Skeletal muscle satellite cell (primary cell): ENCODE results near the gene P3R3URF.

Experiments used
- H3K27me3 ChIP-seq: 2 replicates; pipeline ENCODE4 v1.7.0; 2013; ENCODE audit warnings: low read length; ENCODE audit not compliant: control insufficient read depth, insufficient read depth
- H3K36me3 ChIP-seq: 2 replicates; pipeline ENCODE4 v1.7.0; 2013; ENCODE audit warnings: mild to moderate bottlenecking, control low read depth, low read length; ENCODE audit not compliant: insufficient read depth
- H3K4me1 ChIP-seq: 2 replicates; pipeline ENCODE4 v1.7.0; 2013; ENCODE audit warnings: low read length; ENCODE audit not compliant: control insufficient read depth, insufficient read depth
- H3K4me2 ChIP-seq: 2 replicates; pipeline ENCODE4 v1.7.0; 2013; ENCODE audit warnings: mild to moderate bottlenecking, low read length
- H3K4me3 ChIP-seq: 2 replicates; pipeline ENCODE4 v1.7.0; 2013; ENCODE audit warnings: low read length
- H3K9ac ChIP-seq: 2 replicates; pipeline ENCODE4 v1.7.0; 2013; ENCODE audit warnings: mild to moderate bottlenecking, low read depth, low read length, moderate library complexity
- H3K9me3 ChIP-seq: replicated peaks from 2 replicates; pipeline ENCODE4 v1.7.0; 2013; ENCODE audit warnings: mild to moderate bottlenecking, control low read depth, low read length

Gene P3R3URF

DNA sequence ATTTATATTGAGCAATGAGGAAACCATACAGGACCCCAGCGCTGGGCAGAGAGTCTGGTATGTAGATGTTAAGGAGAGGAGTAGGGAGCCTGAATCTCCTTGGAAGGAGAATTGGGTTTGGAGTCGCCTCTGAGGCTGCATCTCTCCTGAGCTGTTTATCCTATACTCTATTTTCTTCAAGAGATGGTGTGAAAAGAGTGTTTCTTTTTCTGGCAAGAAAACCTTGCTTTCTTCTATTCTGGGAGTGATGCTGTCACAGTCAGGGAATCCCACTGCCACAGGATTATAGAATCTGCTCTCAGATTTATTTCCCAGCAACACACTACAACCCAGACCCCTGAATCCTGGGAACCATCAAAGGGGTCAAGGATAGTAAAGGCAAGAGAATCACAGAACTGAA is 30.1 kb upstream of the P3R3URF start:
- Histone ChIP-seq H3K4me1 (peaks cover 20% of the 10 kb centered on the region), H3K9ac (no peak overlapping the region), H3K4me3 (no peak overlapping the region), H3K4me2 (no peak overlapping the region), H3K27me3 (no peaks in the 10 kb centered on the region), H3K9me3 (no peaks in the 10 kb centered on the region), H3K36me3 (no peaks in the 10 kb centered on the region)

DNA sequence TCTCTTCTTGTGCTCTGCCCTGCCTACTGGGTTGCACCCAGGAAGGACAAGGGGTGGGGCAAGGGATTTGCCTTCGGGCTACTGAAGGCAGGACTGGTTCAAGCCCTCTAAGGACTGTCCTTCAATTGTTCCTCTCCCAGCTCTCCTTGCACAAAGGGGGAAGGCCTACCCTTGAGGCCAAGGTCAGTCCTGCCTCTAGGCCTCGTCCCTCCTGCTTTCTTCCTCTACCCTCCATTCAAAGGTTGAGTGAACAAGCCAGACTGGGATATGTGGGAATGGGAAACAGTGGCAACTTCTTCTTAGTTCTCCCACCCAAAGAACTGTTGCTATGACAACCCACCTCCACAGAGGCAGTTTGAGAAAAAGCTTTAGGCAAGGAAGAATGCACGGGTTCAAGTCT is 29.5 kb upstream of the P3R3URF start:
- peaks cover 20% of the 10 kb centered on the region for H3K4me1 ChIP-seq
- no peaks in the 10 kb centered on the region for H3K36me3 ChIP-seq
- no peak overlapping the region for H3K4me3 ChIP-seq
- H3K27me3 ChIP-seq, result no peaks in the 10 kb centered on the region
- no peak overlapping the region for H3K9ac ChIP-seq
- no peaks in the 10 kb centered on the region for H3K9me3 ChIP-seq
- peak overlapping the region; percentile 95 for H3K4me2 ChIP-seq

DNA sequence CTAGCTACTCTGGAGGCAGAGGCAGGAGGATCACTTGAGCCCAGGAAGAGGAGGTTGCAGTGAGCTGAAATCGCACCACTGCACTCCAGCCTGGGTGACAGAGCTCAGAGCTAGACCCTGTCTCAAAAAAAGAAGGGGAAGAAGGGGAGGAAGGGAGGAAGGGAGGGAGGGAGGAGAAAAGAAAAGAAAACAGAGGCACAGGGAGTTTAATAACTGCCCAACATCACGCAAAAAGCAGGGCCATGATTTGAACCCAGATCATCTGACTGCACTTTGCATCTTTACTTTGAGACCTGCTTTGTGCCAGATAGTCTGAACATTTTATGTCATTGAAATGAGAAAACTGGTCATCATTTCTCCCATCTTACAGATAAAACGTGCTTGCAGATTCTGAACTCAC is 28.9 kb upstream of the P3R3URF start:
- H3K4me3 ChIP-seq, result no peak overlapping the region
- no peaks in the 10 kb centered on the region for H3K36me3 ChIP-seq
- H3K4me1 ChIP-seq, result peaks cover 20% of the 10 kb centered on the region
- no peaks in the 10 kb centered on the region for H3K27me3 ChIP-seq
- peak overlapping the region; percentile 95 for H3K4me2 ChIP-seq
- H3K9ac ChIP-seq, result no peak overlapping the region
- H3K9me3 ChIP-seq, result no peaks in the 10 kb centered on the region

DNA sequence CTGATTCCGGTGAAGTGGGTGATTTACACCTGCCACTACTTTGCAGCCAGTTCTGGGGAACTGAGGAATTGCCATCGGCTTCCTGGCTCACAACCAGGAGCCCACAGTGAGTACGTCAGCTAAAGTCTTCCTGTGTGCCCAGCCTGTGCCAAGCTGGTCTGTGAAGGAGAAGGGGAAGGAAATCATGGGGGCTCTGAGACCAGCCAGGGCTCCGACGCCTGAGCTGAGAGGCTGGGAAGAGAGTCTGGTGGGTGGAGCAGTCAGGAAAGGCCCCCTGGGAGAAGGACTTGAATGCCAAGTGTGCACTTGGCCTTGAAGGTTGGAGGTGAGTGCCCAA is 28.1 kb upstream of the P3R3URF start:
- Histone ChIP-seq H3K4me3 (peak overlapping the region; percentile 83), H3K36me3 (no peaks in the 10 kb centered on the region), H3K9ac (peak overlapping the region; percentile 77), H3K9me3 (no peaks in the 10 kb centered on the region), H3K27me3 (no peaks in the 10 kb centered on the region), H3K4me2 (peak overlapping the region; percentile 95), H3K4me1 (peaks cover 20% of the 10 kb centered on the region)

DNA sequence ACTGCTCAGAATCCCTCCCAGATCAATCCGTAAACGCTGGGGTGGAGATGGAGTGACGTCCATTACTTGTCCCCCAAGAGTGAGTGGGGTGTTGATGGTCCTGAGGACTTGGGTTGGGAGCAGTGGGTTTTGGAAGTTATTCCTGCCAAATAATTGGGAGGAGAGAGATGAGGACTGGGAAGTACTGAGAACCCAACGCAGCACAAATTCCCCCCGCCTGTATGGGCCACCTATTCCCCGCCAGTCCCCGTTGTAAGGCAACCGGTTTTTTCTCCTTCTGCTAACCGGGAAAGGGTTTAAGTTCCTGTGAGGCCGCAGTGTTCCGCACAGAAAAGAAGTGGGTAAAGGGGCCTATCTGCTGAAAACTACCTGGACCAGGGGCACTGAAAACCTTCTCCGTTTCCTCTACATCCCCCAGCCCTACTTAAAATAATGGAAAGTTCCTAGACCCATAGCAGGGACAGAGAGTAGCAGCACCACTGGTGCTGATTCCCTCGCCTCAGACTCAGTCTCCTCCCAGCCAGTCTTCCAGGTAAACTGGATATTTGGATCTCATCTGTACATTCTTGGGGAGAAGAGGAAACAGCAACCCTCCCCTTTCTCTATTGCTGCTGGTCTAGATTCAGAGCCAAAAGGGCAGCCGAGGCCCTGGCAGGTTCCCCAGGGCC is 27.6 kb upstream of the P3R3URF start:
- peak overlapping the region; percentile 83 for H3K4me3 ChIP-seq
- no peaks in the 10 kb centered on the region for H3K36me3 ChIP-seq
- H3K4me2 ChIP-seq, result peak overlapping the region; percentile 95
- H3K9me3 ChIP-seq, result no peaks in the 10 kb centered on the region
- H3K27me3 ChIP-seq, result no peaks in the 10 kb centered on the region
- peak overlapping the region; percentile 77 for H3K9ac ChIP-seq
- peaks cover 24% of the 10 kb centered on the region for H3K4me1 ChIP-seq

DNA sequence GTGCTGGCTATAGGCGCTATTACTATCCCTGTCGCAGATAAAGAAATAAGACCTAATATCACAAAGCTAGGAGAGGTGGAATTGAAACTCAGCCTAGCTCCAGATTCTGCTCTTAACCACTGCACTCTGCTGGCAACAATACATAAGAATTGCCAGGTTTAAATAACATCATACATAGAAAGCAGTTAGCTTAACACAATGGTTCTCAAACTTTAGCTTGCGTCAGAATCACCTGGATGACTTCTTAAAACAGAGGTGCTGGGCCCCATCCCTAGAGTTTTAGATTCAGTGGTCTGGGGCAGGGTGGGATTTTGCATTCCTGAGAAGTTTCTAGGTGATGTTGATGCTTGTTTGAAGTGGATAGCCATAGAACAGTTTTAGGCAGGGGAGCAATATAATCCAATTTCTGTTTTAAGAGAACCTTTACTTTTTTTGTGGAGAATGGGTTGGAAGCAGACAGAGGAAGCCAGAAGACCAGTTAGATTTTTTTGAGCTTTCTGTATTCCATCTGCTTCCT is 23.0 kb upstream of the P3R3URF start:
- Histone ChIP-seq H3K9me3 (no peaks in the 10 kb centered on the region), H3K36me3 (peaks cover 27% of the 10 kb centered on the region), H3K27me3 (no peaks in the 10 kb centered on the region), H3K4me3 (no peak overlapping the region), H3K9ac (no peak overlapping the region), H3K4me2 (peak overlapping the region; percentile 92), H3K4me1 (peaks cover 20% of the 10 kb centered on the region)

DNA sequence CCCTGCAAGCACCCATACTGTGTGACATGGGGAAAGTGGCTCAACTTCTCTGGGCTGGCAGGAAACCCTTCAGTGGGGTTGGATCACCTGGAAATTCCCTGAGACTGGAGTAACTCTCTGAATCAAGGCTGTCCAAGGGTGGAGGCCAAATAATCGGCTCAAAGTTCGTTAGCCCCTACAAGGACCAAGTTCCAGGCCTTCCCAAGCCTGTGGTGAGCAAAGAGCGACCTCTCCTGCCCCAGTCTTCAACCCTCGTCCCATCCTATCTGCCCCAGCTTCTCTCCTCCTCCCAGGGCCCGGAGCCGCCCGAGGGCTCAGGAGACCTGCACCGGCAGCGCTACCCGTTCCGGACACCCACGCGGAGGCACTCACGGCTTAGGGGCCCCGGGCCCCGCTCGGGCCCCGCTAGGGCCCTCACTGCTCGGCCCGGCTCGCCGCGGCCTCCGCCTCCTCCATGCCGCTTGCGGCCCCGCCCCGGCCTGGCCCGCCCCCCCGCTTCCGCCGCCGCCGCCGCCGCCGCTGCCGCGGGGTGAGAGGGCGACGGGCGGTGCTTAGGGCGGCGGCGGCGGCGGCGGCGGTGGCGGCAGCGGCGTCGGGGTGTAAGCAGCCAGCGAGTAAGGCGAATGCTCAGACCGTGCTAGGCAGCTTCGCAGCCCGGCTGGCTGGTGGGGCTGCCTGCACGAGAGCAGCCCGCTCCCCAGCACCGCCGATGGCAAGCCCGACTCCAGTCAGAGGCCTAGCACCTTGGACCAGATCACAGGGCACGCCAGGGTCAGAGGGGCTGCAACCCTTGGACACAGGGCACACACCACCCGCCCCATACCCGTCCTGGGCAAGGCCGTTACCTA is 21.9 kb upstream of the P3R3URF start, which contains the start of gene POMGNT1:
Gene POMGNT1, minus strand, starts transcription at position 471 of the 848 bp plus-strand sequence. CDS start 613 bp downstream, outside the sequence.
- peaks cover 38% of the 10 kb centered on the region for H3K36me3 ChIP-seq
- H3K27me3 ChIP-seq, result no peaks in the 10 kb centered on the region
- peak within 1 kb of the TSS; percentile 94 for H3K9ac ChIP-seq
- no peaks in the 10 kb centered on the region for H3K9me3 ChIP-seq
- H3K4me2 ChIP-seq, result peak within 1 kb of the TSS; percentile 99
- H3K4me1 ChIP-seq, result peaks cover 17% of the 10 kb centered on the region
- H3K4me3 ChIP-seq, result peak within 1 kb of the TSS; percentile 86

DNA sequence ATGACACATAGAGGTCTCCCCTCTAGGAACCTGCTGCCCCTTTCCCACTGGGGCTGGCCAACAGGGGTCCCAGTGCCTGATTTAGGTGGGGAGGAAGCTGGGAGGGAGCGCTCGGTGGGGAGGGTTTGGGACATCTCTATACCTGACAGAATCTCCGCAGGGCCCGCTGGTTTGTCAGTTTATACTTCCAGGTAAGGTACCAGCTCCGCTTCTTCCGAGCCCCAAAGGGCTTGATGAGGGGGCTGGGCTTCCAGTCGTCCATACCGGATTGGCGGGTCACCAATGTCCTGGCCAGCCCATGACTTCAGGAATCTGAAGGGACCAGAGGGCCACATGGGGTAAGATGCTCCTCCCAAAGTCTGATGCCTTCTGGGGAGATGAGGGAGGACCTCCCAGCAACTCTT is 21.3 kb upstream of the P3R3URF start:
- H3K9ac ChIP-seq, result peak overlapping the region; percentile 94
- no peaks in the 10 kb centered on the region for H3K27me3 ChIP-seq
- H3K4me1 ChIP-seq, result peaks cover 17% of the 10 kb centered on the region
- H3K4me3 ChIP-seq, result peak overlapping the region; percentile 86
- H3K4me2 ChIP-seq, result peak overlapping the region; percentile 99
- H3K36me3 ChIP-seq, result peaks cover 44% of the 10 kb centered on the region
- H3K9me3 ChIP-seq, result no peaks in the 10 kb centered on the region

DNA sequence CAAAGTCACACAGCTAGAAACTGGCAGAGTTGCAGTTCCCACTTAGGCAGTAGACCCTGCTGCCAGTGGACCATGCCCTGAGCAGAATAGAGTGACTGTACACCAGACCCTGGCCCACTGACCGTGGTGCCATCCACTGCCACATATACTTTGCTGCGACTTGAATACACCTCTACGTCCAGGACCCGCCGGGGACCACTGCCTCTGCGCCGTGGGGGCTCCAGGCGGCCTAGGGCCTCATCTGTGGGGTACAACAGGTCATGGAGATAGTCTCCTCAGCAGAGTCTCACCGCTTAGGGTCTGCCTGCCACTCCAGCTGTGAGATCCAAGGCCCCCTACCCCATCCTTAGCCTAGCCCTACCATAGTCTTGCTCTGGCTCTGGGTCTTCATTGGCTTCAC is 20.3 kb upstream of the P3R3URF start:
- Histone ChIP-seq H3K36me3 (peaks cover 52% of the 10 kb centered on the region), H3K4me3 (peak overlapping the region; percentile 86), H3K4me1 (peaks cover 14% of the 10 kb centered on the region), H3K9ac (no peak overlapping the region), H3K27me3 (no peaks in the 10 kb centered on the region), H3K4me2 (peak overlapping the region; percentile 99), H3K9me3 (no peaks in the 10 kb centered on the region)

DNA sequence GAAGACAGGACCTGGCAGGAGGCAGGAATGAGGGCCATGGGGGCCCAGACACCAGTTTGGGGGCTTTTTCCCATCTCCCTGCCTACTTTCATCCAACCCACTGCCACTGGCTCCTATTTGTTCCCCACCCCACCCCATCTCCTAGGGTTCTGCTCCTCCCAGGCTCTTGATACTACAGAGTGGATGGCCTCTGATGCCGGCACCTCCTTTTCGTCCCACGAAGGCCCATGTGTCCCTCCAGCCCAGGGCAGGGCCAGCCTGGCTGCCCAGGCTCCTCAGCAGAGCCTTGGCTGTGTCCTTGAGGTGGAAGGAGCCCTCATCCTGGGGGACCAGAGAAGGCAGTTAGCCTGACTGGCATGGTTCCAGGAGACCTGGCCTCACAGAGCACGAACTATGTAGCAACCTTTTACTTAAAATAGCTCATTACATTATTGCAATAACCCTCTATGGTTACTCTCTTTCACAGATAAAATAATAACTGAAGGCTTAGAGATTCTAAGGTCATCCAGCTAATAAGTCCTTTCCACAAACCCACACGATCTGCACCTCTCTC is 18.4 kb upstream of the P3R3URF start:
- H3K9ac ChIP-seq, result no peak overlapping the region
- no peaks in the 10 kb centered on the region for H3K9me3 ChIP-seq
- peaks cover 17% of the 10 kb centered on the region for H3K4me1 ChIP-seq
- H3K4me3 ChIP-seq, result no peak overlapping the region
- peaks cover 58% of the 10 kb centered on the region for H3K36me3 ChIP-seq
- no peaks in the 10 kb centered on the region for H3K27me3 ChIP-seq
- H3K4me2 ChIP-seq, result no peak overlapping the region

DNA sequence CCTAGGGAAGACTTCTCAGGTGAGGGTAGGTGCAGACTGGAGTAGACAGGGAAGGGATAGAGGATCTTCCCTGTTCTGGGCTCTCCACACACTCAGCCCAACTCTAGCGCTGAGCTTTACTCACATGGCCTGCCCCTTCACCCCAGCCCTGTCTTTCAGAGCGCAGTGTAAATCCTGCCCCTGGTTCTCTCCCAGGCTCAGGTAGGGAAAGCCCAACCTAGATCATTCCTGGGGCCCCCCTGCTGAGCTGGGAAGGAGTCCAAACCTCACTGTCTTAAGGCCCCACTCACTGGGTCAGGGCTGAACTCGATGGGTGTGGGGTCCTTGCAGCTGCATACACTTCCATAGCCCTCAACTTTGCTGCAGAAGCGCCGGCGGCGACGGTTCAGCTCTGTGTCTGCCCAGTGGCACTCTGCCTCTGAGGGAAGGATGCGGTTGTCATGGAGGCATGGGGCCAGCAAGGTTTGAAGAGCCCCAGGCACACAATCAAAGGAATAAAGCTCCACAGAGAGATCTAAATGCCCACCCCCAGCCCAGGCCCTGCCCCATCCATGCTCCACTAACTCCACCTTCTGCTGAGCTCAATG is 17.8 kb upstream of the P3R3URF start:
- peaks cover 15% of the 10 kb centered on the region for H3K4me1 ChIP-seq
- H3K36me3 ChIP-seq, result peaks cover 63% of the 10 kb centered on the region
- H3K9ac ChIP-seq, result no peak overlapping the region
- H3K9me3 ChIP-seq, result no peaks in the 10 kb centered on the region
- no peak overlapping the region for H3K4me2 ChIP-seq
- H3K4me3 ChIP-seq, result no peak overlapping the region
- H3K27me3 ChIP-seq, result no peaks in the 10 kb centered on the region
